ACC112 (cell line): ENCODE results near the gene GINS3.
"Not testable (repeated sequence)": the region's sequence is repeated elsewhere in the genome, so short reads cannot be mapped to it uniquely, and the experiment has no call there.

Experiments used
- H2AFZ ChIP-seq: fragments of 200-600 bp; sonication (generic); one replicate; pipeline ENCODE4 v1.6.0; 2017; ENCODE audit warnings: antibody characterized with exemption, low read length; ENCODE audit not compliant: unreplicated experiment
- H3K27ac ChIP-seq: fragments of 200-600 bp; sonication (generic); 2 replicates; pipeline ENCODE4 v1.5.1; 2014; ENCODE audit warnings: low read depth, mild to moderate bottlenecking, antibody characterized with exemption, low read length, moderate library complexity
- H3K27me3 ChIP-seq: fragments of 200-600 bp; sonication (generic); 2 replicates; pipeline ENCODE4 v1.6.1; 2014; ENCODE audit warnings: mild to moderate bottlenecking, antibody characterized with exemption, low read length, moderate library complexity, mixed read lengths; ENCODE audit not compliant: insufficient read depth
- H3K36me3 ChIP-seq: fragments of 200-600 bp; sonication (generic); 2 replicates; pipeline ENCODE4 v1.6.1; 2016; ENCODE audit warnings: mild to moderate bottlenecking, antibody characterized with exemption, low read length, moderate library complexity, mixed read lengths; ENCODE audit not compliant: insufficient read depth
- H3K4me1 ChIP-seq: fragments of 200-600 bp; sonication (generic); one replicate; pipeline ENCODE4 v1.6.1; 2016; ENCODE audit warnings: low read length, mixed read lengths; ENCODE audit not compliant: insufficient read depth, unreplicated experiment, control insufficient read depth
- H3K4me3 ChIP-seq: fragments of 200-600 bp; sonication (generic); 2 replicates; pipeline ENCODE4 v1.5.1; 2014; ENCODE audit warnings: mild to moderate bottlenecking, low read depth, low read length
- H3K79me2 ChIP-seq: fragments of 200-600 bp; sonication (generic); one replicate; pipeline ENCODE4 v1.6.0; 2016; ENCODE audit warnings: low read length; ENCODE audit not compliant: control insufficient read depth, unreplicated experiment, insufficient read depth

GINS3 gene

GRCh38 chr16:58413359-58413758, 21.1 kb downstream of the GINS3 start:
- H3K27me3 ChIP-seq: no peaks in the 10 kb centered on the region
- H3K4me3 ChIP-seq: no peak overlapping the region
- no peak overlapping the region for H2AFZ ChIP-seq
- peaks cover 15% of the 10 kb centered on the region for H3K4me1 ChIP-seq
- H3K36me3 ChIP-seq: no peaks in the 10 kb centered on the region
- H3K27ac ChIP-seq: no peak overlapping the region
- no peaks in the 10 kb centered on the region for H3K79me2 ChIP-seq

DNA sequence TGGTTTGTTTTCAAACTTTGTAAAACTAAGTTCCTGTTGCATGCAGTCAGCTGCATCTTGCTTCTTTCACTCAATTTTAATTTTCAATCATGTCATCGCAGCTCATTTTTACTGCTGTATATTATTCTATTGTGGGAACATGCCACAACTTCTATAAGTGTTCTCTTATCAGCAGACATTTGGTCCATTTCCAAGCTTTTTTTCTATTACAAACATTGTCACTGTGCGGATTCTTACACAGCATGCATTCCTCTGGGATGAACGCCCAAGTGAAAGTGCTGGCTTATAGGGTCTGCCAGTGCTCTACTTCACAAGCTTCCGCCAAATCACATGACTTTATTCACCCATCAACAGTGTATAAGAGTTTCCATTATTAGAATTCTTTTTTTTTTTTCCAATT, 22.7 kb downstream of the GINS3 start:
- Histone ChIP-seq H3K36me3 (no peaks in the 10 kb centered on the region), H3K27ac (no peak overlapping the region)

DNA sequence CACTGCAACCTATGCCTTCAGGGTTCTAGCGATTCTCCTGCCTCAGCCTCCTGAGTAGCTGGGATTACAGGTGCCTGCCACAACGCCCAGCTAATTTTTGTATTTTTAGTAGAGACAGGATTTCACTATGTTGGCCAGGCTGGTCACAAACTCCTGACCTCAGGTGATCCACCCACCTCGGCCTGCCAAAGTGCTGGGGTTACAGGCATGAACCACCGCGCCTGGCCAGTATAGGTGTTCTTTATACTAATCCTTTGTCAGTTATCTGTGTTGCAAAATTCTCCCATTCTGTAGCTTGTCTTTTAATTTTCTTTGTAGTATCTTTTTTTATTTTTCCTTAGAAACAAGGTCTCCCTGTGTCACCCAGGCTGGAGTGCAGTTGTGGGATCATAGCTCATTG, 23.7 kb downstream of the GINS3 start:
- H2AFZ ChIP-seq, H3K79me2 ChIP-seq, H3K4me3 ChIP-seq, H3K27ac ChIP-seq, H3K4me1 ChIP-seq, H3K27me3 ChIP-seq, H3K36me3 ChIP-seq: not testable (repeated sequence)

More for the DNA sequence above, 22.7 kb downstream of the GINS3 start:
- Histone ChIP-seq H3K4me1 (peaks cover 7% of the 10 kb centered on the region), H3K27me3 (no peaks in the 10 kb centered on the region), H2AFZ (no peak overlapping the region), H3K4me3 (no peak overlapping the region), H3K79me2 (no peaks in the 10 kb centered on the region)

GRCh38 chr16:58417035-58417434, 24.8 kb downstream of the GINS3 start:
- no peak overlapping the region for H3K4me3 ChIP-seq
- H3K27ac ChIP-seq: no peak overlapping the region
- no peak overlapping the region for H2AFZ ChIP-seq
- no peaks in the 10 kb centered on the region for H3K27me3 ChIP-seq
- H3K4me1 ChIP-seq: peaks cover 7% of the 10 kb centered on the region
- H3K36me3 ChIP-seq: no peaks in the 10 kb centered on the region
- no peaks in the 10 kb centered on the region for H3K79me2 ChIP-seq

DNA sequence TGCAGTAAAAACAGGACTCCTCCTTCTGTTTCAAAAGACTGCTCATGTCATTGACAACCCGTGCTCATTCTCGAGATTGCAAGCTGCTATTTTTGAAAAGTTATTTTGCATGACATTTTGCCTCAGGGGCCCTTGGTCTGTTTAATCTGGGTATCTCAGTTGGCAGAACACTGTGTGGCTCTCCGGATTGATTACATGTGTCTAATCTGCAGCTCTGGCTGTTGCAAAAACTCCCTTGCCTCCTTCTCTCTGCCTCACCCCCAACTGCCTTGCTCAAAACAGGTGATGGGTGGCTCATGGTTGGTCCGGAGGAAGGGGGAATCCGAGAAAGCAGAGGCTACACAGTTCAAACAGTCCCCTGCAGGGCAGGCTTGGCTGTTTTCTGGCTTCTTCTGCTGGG, 25.3 kb downstream of the GINS3 start:
- no peak overlapping the region for H2AFZ ChIP-seq
- H3K27me3 ChIP-seq: no peaks in the 10 kb centered on the region
- no peak overlapping the region for H3K4me3 ChIP-seq
- H3K4me1 ChIP-seq: peaks cover 7% of the 10 kb centered on the region
- no peaks in the 10 kb centered on the region for H3K36me3 ChIP-seq
- H3K27ac ChIP-seq: no peak overlapping the region
- no peaks in the 10 kb centered on the region for H3K79me2 ChIP-seq

- Histone ChIP-seq H3K27ac (no peak overlapping the region), H3K27me3 (no peaks in the 10 kb centered on the region), H3K79me2 (no peaks in the 10 kb centered on the region), H3K36me3 (no peaks in the 10 kb centered on the region), H2AFZ (no peak overlapping the region), H3K4me3 (no peak overlapping the region), H3K4me1 (peaks cover 7% of the 10 kb centered on the region)
Observed at GRCh38 chr16:58418026-58418425, 25.8 kb downstream of the GINS3 start.

DNA sequence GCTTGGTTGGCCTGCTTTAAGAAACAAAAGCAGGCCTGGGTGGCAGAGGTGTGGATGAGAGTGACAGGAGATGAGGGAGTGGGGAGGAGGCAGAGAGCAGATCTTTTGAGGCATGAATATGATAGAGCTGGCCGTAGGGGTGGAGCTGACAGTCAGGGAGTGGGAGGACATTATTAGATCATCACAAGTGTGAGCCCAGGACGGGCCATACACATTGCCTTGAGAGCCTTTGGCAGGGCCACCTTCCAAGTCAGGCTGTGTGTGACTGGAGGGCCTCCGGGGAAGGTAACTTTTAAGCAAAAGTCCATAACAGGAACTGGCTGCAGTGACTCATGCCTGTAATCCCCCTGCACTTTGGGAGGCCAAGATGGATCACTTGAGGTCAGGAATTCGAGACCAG, 26.3 kb downstream of the GINS3 start:
- H3K4me1 ChIP-seq: peaks cover 7% of the 10 kb centered on the region
- no peaks in the 10 kb centered on the region for H3K36me3 ChIP-seq
- no peak overlapping the region for H3K27ac ChIP-seq
- H3K79me2 ChIP-seq: no peaks in the 10 kb centered on the region
- peak overlapping the region; percentile 51 for H2AFZ ChIP-seq
- H3K27me3 ChIP-seq: no peaks in the 10 kb centered on the region
- no peak overlapping the region for H3K4me3 ChIP-seq

DNA sequence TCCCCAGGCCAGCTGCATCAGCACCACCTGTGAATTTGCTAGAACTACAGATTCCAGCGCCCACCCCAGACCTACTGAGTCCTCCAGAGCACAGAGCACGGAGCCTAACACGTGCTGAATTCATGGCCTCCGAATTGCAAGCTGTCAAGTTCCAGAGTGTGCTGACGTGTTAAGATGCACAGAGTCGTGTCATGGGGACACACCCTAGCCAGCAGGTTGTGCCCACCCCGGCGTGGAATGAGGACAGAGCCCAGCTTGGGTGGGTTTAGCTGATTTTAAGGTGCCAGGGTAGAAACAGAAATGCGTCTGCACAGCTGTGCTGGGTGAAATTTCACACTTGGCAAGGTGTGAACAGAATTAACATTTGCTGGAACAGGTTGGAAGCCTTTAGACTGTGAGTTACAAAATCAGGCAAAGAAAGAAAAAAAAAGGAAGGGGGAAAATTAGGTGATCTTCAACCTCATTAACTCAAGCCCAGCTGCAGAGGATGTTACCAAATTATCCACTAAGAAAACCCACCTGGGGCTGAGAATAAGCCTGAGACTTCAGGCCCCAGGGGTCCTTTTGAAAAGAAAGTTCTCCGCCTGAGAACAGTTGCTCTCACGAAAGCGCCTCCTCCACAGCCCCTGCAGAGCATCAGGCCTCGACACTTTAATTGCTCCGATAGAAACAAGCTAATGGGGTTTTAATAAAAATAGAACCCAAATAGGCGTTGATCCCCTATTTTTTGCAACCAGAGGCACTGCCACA, 27.1 kb downstream of the GINS3 start:
- no peaks in the 10 kb centered on the region for H3K79me2 ChIP-seq
- no peaks in the 10 kb centered on the region for H3K36me3 ChIP-seq
- H3K27ac ChIP-seq: no peak overlapping the region
- H2AFZ ChIP-seq: no peak overlapping the region
- no peak overlapping the region for H3K4me3 ChIP-seq
- H3K4me1 ChIP-seq: peaks cover 7% of the 10 kb centered on the region
- H3K27me3 ChIP-seq: no peaks in the 10 kb centered on the region

GRCh38 chr16:58421059-58421458, 28.8 kb downstream of the GINS3 start:
- Histone ChIP-seq H3K36me3 (no peaks in the 10 kb centered on the region), H2AFZ (no peak overlapping the region), H3K4me1 (peaks cover 7% of the 10 kb centered on the region), H3K27me3 (peaks cover 4% of the 10 kb centered on the region; the same call in 1 of the 2 replicates), H3K79me2 (no peaks in the 10 kb centered on the region), H3K27ac (no peak overlapping the region), H3K4me3 (no peak overlapping the region)

DNA sequence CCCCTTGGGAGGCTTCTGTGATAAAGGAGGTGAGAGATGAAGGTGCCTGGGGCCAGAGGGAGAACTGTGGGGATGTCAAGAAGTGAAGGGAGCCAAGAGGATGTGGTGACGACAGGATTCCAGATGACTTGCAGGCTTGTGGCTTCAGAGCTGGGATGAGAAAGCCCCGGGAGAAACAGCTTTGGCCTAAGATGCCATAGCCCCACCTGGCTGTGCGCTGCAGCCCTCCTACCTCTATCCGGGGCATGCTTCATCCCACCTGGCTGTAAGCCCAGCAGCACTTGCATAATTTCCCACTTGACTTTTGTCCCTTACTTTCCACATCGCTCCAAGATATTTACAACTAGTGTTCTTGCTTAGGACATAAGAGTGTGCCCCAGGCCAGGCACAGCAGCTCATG, 29.3 kb downstream of the GINS3 start:
- peaks cover 7% of the 10 kb centered on the region for H3K4me1 ChIP-seq
- H3K4me3 ChIP-seq: no peak overlapping the region
- H3K27ac ChIP-seq: no peak overlapping the region
- no peak overlapping the region for H2AFZ ChIP-seq
- peaks cover 7% of the 10 kb centered on the region; the same call in 1 of the 2 replicates for H3K27me3 ChIP-seq
- no peaks in the 10 kb centered on the region for H3K36me3 ChIP-seq
- no peaks in the 10 kb centered on the region for H3K79me2 ChIP-seq

DNA sequence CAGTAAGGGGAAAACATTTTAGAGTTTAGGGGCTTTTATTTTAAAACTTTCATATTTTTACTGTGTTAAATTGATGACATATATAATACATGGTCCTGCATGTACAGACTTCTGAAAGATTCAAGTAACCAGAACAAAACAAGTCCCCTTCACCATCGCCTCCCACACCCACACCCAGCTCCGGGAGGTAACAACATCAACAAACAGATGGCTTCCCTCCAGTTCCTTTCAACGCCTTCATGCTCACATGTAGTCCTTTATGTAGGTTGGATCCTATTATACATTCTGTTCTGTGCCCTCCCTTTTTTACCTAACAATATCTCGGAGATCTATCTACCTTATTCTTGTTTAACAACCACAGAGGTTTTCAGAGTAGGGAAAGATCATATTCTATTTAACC, 30.5 kb downstream of the GINS3 start:
- Histone ChIP-seq H3K4me1 (peaks cover 7% of the 10 kb centered on the region), H3K27ac (no peak overlapping the region), H3K27me3 (peaks cover 12% of the 10 kb centered on the region; the same call in 1 of the 2 replicates), H3K36me3 (no peaks in the 10 kb centered on the region), H3K79me2 (no peaks in the 10 kb centered on the region), H3K4me3 (no peak overlapping the region), H2AFZ (no peak overlapping the region)
